ENCODE results near the gene EXD3. TPM values are rescaled to one million over a fixed set of nuclear protein-coding genes. Genes with fewer than 3 reads are reported as not detected.

EXD3 gene
- total and polyA plus RNA-seq, 2 of the 13 experiments (the other 11 are each of a cell fraction or from before 2014, with no cell fraction given), result 2.7 to 4.8 TPM

DNA sequence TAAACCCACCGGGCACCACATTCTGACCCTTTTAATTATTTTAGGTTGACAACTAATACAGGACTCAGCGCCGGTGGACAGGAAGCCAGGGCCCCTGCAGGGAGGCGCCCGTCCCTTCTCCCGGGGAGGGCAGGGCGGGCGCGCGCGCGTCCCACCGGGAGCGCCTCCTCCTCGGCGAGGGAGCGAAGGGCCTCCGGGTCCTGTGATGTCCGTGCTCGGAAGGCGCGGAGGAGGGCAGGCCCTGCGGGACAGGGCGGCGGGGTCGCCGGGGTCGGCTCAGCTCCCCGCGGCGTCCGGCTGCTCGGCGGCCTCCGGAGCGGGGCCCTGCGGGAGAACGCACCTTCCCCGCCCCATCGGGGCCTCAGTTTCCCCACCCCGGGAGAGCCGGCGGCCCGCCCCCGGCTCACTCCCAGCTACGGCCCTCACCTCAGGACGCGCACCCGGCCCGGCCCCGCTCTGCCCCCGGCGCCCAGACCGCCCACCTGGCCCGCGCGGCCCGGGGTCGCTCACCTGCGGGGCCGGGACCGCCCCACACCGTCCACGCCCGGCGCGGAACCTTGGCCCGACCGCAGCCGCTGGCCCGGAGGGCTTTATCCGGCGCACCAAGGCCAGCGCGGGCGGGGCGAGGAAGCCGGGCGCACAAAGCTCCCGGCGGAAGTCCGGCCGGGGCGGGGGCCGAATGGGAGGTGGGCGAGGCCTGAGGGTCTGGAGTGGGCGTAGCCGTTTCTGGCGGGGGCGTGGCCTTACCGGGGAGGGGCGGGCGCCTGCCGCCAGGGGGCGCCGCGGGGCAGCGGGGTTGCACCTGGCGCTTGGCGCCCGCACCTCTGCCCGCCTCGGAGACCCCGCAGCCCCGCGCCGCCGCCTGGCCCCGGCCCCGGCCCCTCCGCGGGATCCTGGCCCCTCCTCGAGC lies at the start of gene EXD3, which contains the start of gene NOXA1 (continued):
- TF ChIP-seq ZFP37 (CRISPR knock-in tag; IDR thresholded peaks at IDR 0.05; ENCODE audit: borderline replicate concordance) (no peak), NKX3-1 (CRISPR knock-in tag; IDR thresholded peaks at IDR 0.05) (no peak), SNAPC2 (CRISPR knock-in tag; IDR thresholded peaks at IDR 0.05) (peak; percentile 39; the same call in 1 of the 2 replicates), XRCC5 (optimal IDR thresholded peaks at IDR 0.05; ENCODE audit: low read length) (peak; percentile 97), BORCS8-MEF2B (CRISPR knock-in tag; IDR thresholded peaks at IDR 0.05) (peak; percentile 78; the same call in 1 of the 2 replicates), KLF6 (CRISPR knock-in tag; IDR thresholded peaks at IDR 0.05) (peak; percentile 73), ZNF775 (CRISPR knock-in tag; IDR thresholded peaks at IDR 0.05; ENCODE audit: borderline replicate concordance) (no peak), ZNF264 (CRISPR knock-in tag; IDR thresholded peaks at IDR 0.05) (peak; percentile 20; the same call in 1 of the 2 replicates), XBP1 (CRISPR knock-in tag; IDR thresholded peaks at IDR 0.05) (no peak), ZNF468 (CRISPR knock-in tag; IDR thresholded peaks at IDR 0.05) (peak; percentile 36; the same call in 1 of the 2 replicates), HOXD1 (CRISPR knock-in tag; IDR thresholded peaks at IDR 0.05) (0 out of 2 replicates have a peak, but pooled peaks have one; percentile 20), BHLHE40 (IDR thresholded peaks at IDR 0.05; ENCODE audit: low read length) (peak; percentile 57), PTBP1 (IDR thresholded peaks at IDR 0.05; ENCODE audit: low read depth, low read length, poor library complexity, severe bottlenecking) (no peak), ZNF816 (CRISPR knock-in tag; IDR thresholded peaks at IDR 0.05; ENCODE audit: borderline replicate concordance) (peak; percentile 82), NAIF1 (CRISPR knock-in tag; IDR thresholded peaks at IDR 0.05; ENCODE audit: borderline replicate concordance) (no peak), REL (CRISPR knock-in tag; conservative IDR thresholded peaks at IDR 0.05) (no peak), NFYC (CRISPR knock-in tag; IDR thresholded peaks at IDR 0.05) (no peak), ZNF780A (CRISPR knock-in tag; IDR thresholded peaks at IDR 0.05) (no peak), JUND (CRISPR knock-in tag; IDR thresholded peaks at IDR 0.05) (no peak), ZBTB42 (CRISPR knock-in tag; IDR thresholded peaks at IDR 0.05) (no peak), ISX (CRISPR knock-in tag; conservative IDR thresholded peaks at IDR 0.05) (0 out of 2 replicates have a peak, but pooled peaks have one; percentile 14)
- TF ChIP-seq, protein P1, sequence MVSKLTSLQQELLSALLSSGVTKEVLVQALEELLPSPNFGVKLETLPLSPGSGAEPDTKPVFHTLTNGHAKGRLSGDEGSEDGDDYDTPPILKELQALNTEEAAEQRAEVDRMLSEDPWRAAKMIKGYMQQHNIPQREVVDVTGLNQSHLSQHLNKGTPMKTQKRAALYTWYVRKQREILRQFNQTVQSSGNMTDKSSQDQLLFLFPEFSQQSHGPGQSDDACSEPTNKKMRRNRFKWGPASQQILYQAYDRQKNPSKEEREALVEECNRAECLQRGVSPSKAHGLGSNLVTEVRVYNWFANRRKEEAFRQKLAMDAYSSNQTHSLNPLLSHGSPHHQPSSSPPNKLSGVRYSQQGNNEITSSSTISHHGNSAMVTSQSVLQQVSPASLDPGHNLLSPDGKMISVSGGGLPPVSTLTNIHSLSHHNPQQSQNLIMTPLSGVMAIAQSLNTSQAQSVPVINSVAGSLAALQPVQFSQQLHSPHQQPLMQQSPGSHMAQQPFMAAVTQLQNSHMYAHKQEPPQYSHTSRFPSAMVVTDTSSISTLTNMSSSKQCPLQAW (CRISPR knock-in tag; IDR thresholded peaks at IDR 0.05), result no peak
- TF ChIP-seq, protein P2, sequence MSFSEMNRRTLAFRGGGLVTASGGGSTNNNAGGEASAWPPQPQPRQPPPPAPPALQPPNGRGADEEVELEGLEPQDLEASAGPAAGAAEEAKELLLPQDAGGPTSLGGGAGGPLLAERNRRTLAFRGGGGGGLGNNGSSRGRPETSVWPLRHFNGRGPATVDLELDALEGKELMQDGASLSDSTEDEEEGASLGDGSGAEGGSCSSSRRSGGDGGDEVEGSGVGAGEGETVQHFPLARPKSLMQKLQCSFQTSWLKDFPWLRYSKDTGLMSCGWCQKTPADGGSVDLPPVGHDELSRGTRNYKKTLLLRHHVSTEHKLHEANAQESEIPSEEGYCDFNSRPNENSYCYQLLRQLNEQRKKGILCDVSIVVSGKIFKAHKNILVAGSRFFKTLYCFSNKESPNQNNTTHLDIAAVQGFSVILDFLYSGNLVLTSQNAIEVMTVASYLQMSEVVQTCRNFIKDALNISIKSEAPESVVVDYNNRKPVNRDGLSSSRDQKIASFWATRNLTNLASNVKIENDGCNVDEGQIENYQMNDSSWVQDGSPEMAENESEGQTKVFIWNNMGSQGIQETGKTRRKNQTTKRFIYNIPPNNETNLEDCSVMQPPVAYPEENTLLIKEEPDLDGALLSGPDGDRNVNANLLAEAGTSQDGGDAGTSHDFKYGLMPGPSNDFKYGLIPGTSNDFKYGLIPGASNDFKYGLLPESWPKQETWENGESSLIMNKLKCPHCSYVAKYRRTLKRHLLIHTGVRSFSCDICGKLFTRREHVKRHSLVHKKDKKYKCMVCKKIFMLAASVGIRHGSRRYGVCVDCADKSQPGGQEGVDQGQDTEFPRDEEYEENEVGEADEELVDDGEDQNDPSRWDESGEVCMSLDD (CRISPR knock-in tag; IDR thresholded peaks at IDR 0.05; ENCODE audit: borderline replicate concordance), result no peak
- TF ChIP-seq, protein P3, sequence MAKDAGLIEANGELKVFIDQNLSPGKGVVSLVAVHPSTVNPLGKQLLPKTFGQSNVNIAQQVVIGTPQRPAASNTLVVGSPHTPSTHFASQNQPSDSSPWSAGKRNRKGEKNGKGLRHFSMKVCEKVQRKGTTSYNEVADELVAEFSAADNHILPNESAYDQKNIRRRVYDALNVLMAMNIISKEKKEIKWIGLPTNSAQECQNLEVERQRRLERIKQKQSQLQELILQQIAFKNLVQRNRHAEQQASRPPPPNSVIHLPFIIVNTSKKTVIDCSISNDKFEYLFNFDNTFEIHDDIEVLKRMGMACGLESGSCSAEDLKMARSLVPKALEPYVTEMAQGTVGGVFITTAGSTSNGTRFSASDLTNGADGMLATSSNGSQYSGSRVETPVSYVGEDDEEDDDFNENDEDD (CRISPR knock-in tag; IDR thresholded peaks at IDR 0.05; ENCODE audit: borderline replicate concordance), result peak; percentile 60
- TF ChIP-seq, protein P4, sequence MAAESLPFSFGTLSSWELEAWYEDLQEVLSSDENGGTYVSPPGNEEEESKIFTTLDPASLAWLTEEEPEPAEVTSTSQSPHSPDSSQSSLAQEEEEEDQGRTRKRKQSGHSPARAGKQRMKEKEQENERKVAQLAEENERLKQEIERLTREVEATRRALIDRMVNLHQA (CRISPR knock-in tag; IDR thresholded peaks at IDR 0.05), result no peak
